ENCODE results near the gene ST14.

Gene ST14

GRCh38 chr11:130217133-130218031, 57.8 kb downstream of the ST14 start:
- TF ChIP-seq CTCF (IDR thresholded peaks at IDR 0.05; ENCODE audit: borderline replicate concordance, control extremely low read depth, extremely low read depth, insufficient read depth, missing control alignments): no peak
- in situ Hi-C loops (cut with MboI; ENCODE audit: low sequenced_read_pairs, unreplicated experiment): loop anchor here (10.0 to 25.0 kb wide), 2 partner anchors 207 to 645 kb away; partner anchors contain the start of gene ADAMTS8
- no peak for DNase-seq (ENCODE audit: low spot score)

GRCh38 chr11:130218501-130219070, 59.0 kb downstream of the ST14 start:
- TF ChIP-seq CTCF (IDR thresholded peaks at IDR 0.05; ENCODE audit: borderline replicate concordance, control extremely low read depth, extremely low read depth, insufficient read depth, missing control alignments): no peak
- in situ Hi-C loops (cut with MboI; ENCODE audit: low sequenced_read_pairs, unreplicated experiment): loop anchor here (10.0 to 25.0 kb wide), 2 partner anchors 206 to 644 kb away; partner anchors contain the start of gene ADAMTS8
- DNase-seq (ENCODE audit: low spot score): no peak

- in situ Hi-C loops (cut with MboI; ENCODE audit: low sequenced_read_pairs, unreplicated experiment): loop anchor here (10.0 to 25.0 kb wide), 2 partner anchors 206 to 643 kb away; partner anchors contain the start of gene ADAMTS8
- no peak for DNase-seq (ENCODE audit: low spot score)
These were observed 59.6 kb downstream of the ST14 start for GRCh38 chr11:130219148-130219547.

GRCh38 chr11:130220311-130221035, 60.9 kb downstream of the ST14 start:
- no peak for TF ChIP-seq CTCF (IDR thresholded peaks at IDR 0.05; ENCODE audit: borderline replicate concordance, control extremely low read depth, extremely low read depth, insufficient read depth, missing control alignments)
- in situ Hi-C loops (cut with MboI; ENCODE audit: low sequenced_read_pairs, unreplicated experiment): loop anchor here (25.0 kb wide), 1 partner anchor 642 kb away; no protein-coding TSS in a partner anchor
- DNase-seq (ENCODE audit: low spot score): no peak

More at GRCh38 chr11:130219148-130219547, 59.6 kb downstream of the ST14 start:
- no peak for TF ChIP-seq CTCF (IDR thresholded peaks at IDR 0.05; ENCODE audit: borderline replicate concordance, control extremely low read depth, extremely low read depth, insufficient read depth, missing control alignments)

GRCh38 chr11:130223291-130223971, 63.8 kb downstream of the ST14 start:
- no peak for TF ChIP-seq CTCF (IDR thresholded peaks at IDR 0.05; ENCODE audit: borderline replicate concordance, control extremely low read depth, extremely low read depth, insufficient read depth, missing control alignments)
- no peak for DNase-seq (ENCODE audit: low spot score)
- in situ Hi-C loops (cut with MboI; ENCODE audit: low sequenced_read_pairs, unreplicated experiment): loop anchor here (25.0 kb wide), 1 partner anchor 639 kb away; no protein-coding TSS in a partner anchor
